ENCODE measurements around the gene ABLIM2.

ABLIM2 gene

GRCh38 chr4:8152090-8152864 lies 6.3 kb downstream of the ABLIM2 start:
- H3K4me1 ChIP-seq (ENCODE audit: insufficient read depth, poor library complexity, severe bottlenecking): no peaks in the 10 kb centered on the region
- no peak overlapping the region for H3K27ac ChIP-seq (ENCODE audit: poor library complexity, severe bottlenecking)
- peaks cover 2% of the 10 kb centered on the region for H3K27me3 ChIP-seq (ENCODE audit: insufficient read depth, poor library complexity, severe bottlenecking)
- no peak for TF ChIP-seq CTCF (IDR thresholded peaks at IDR 0.05; ENCODE audit: poor library complexity, severe bottlenecking)
- H3K4me3 ChIP-seq (ENCODE audit: severe bottlenecking): no peak overlapping the region
- DNase-seq (ENCODE audit: low spot score) (no peak), ATAC-seq (ENCODE audit: low read depth) (no peak)
- H3K9me3 ChIP-seq (ENCODE audit: severe bottlenecking): no peaks in the 10 kb centered on the region
- H3K36me3 ChIP-seq (ENCODE audit: low read depth): no peaks in the 10 kb centered on the region

GRCh38 chr4:8151165-8151650 lies 7.4 kb downstream of the ABLIM2 start:
- DNase-seq (ENCODE audit: low spot score) (peak; percentile 52), ATAC-seq (ENCODE audit: low read depth) (no peak)
- Histone ChIP-seq H3K9me3 (ENCODE audit: severe bottlenecking) (no peaks in the 10 kb centered on the region), H3K4me3 (ENCODE audit: severe bottlenecking) (no peak overlapping the region), H3K27me3 (ENCODE audit: insufficient read depth, poor library complexity, severe bottlenecking) (peaks cover under 1% of the 10 kb centered on the region), H3K27ac (ENCODE audit: poor library complexity, severe bottlenecking) (no peak overlapping the region), H3K4me1 (ENCODE audit: insufficient read depth, poor library complexity, severe bottlenecking) (no peaks in the 10 kb centered on the region), H3K36me3 (ENCODE audit: low read depth) (no peaks in the 10 kb centered on the region)
- no peak for TF ChIP-seq CTCF (IDR thresholded peaks at IDR 0.05; ENCODE audit: poor library complexity, severe bottlenecking)

- Histone ChIP-seq H3K27me3 (ENCODE audit: insufficient read depth, poor library complexity, severe bottlenecking) (peaks cover 5% of the 10 kb centered on the region), H3K4me3 (ENCODE audit: severe bottlenecking) (no peak overlapping the region), H3K9me3 (ENCODE audit: severe bottlenecking) (no peaks in the 10 kb centered on the region), H3K27ac (ENCODE audit: poor library complexity, severe bottlenecking) (no peak overlapping the region), H3K36me3 (ENCODE audit: low read depth) (no peaks in the 10 kb centered on the region), H3K4me1 (ENCODE audit: insufficient read depth, poor library complexity, severe bottlenecking) (no peaks in the 10 kb centered on the region)
- no peak for TF ChIP-seq CTCF (IDR thresholded peaks at IDR 0.05; ENCODE audit: poor library complexity, severe bottlenecking)
- 0 out of 3 replicates have a peak, but pooled peaks have one; percentile 10 for ATAC-seq (ENCODE audit: low read depth)
- DNase-seq (ENCODE audit: low spot score): no peak
Observed at GRCh38 chr4:8150152-8151090, 8.2 kb downstream of the ABLIM2 start.

- H3K27ac ChIP-seq (ENCODE audit: poor library complexity, severe bottlenecking): no peak overlapping the region
- TF ChIP-seq CTCF (IDR thresholded peaks at IDR 0.05; ENCODE audit: poor library complexity, severe bottlenecking): no peak
- no peaks in the 10 kb centered on the region for H3K4me1 ChIP-seq (ENCODE audit: insufficient read depth, poor library complexity, severe bottlenecking)
- peaks cover 13% of the 10 kb centered on the region for H3K27me3 ChIP-seq (ENCODE audit: insufficient read depth, poor library complexity, severe bottlenecking)
- H3K36me3 ChIP-seq (ENCODE audit: low read depth): no peaks in the 10 kb centered on the region
- DNase-seq (ENCODE audit: low spot score) (no peak), ATAC-seq (ENCODE audit: low read depth) (no peak)
- H3K9me3 ChIP-seq (ENCODE audit: severe bottlenecking): no peaks in the 10 kb centered on the region
- H3K4me3 ChIP-seq (ENCODE audit: severe bottlenecking): no peak overlapping the region
Observed at GRCh38 chr4:8149664-8150063, 8.9 kb downstream of the ABLIM2 start.
